Gastrocnemius medialis (tissue), 4 donors: ENCODE results near the gene C10orf105.

Experiments used
- POLR2A ChIP-seq, 2 donors: fragments of 450-650 bp; IDR thresholded peaks; one replicate each; pipeline ENCODE4 v1.6.1; 2017; ENCODE audit warnings: antibody characterized with exemption in 2 of 2, mild to moderate bottlenecking in 2 of 2, moderate library complexity in 2 of 2
- TF ChIP-seq, protein P1 (sequence below), 5 experiments: fragments of 450-650 bp in 3 of 5; fragments of 200-600 bp in 2 of 5; sonication (generic) in 2 of 5; IDR thresholded peaks in 4 of 5; conservative IDR thresholded peaks in 1 of 5; 1 replicate in 4 of 5; 2 replicates in 1 of 5; pipeline ENCODE4 v1.5.1; 2016 to 2019; ENCODE audit warnings: antibody characterized with exemption in 5 of 5, mild to moderate bottlenecking in 3 of 5, moderate library complexity in 3 of 5

GRCh38 chr10:71721313-71721712 is 1.7 kb upstream of the C10orf105 start:
- TF ChIP-seq, protein P1, sequence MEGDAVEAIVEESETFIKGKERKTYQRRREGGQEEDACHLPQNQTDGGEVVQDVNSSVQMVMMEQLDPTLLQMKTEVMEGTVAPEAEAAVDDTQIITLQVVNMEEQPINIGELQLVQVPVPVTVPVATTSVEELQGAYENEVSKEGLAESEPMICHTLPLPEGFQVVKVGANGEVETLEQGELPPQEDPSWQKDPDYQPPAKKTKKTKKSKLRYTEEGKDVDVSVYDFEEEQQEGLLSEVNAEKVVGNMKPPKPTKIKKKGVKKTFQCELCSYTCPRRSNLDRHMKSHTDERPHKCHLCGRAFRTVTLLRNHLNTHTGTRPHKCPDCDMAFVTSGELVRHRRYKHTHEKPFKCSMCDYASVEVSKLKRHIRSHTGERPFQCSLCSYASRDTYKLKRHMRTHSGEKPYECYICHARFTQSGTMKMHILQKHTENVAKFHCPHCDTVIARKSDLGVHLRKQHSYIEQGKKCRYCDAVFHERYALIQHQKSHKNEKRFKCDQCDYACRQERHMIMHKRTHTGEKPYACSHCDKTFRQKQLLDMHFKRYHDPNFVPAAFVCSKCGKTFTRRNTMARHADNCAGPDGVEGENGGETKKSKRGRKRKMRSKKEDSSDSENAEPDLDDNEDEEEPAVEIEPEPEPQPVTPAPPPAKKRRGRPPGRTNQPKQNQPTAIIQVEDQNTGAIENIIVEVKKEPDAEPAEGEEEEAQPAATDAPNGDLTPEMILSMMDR (IDR thresholded peaks at IDR 0.05 in 4 of 5, conservative IDR thresholded peaks at IDR 0.05 in 1 of 5), result no peak
- TF ChIP-seq POLR2A (IDR thresholded peaks at IDR 0.05), result no peak
